CD14-positive monocyte (primary cell): Measurements from ENCODE around the gene MARCHF3. TPM values are rescaled to one million over a fixed set of nuclear protein-coding genes. Genes with fewer than 3 reads are reported as not detected.
A peak's percentile ranks its signal among the peaks of the same experiment; 100 is the strongest.

Experiments
- DNase-seq, 3 donors: peaks; one replicate each; pipeline ENCODE4 v3.0.0-alpha.2; 2011 to 2022
- H2AFZ ChIP-seq: 2 replicates; pipeline ENCODE4 v1.6.0; 2012; ENCODE audit warnings: mild to moderate bottlenecking, low read depth, low read length, inconsistent platforms; ENCODE audit not compliant: insufficient read depth, poor library complexity, severe bottlenecking
- H3K27ac ChIP-seq, 2 donors: 1 replicate in 1 of 2; 2 replicates in 1 of 2; pipeline ENCODE4 v1.5.1; 2012 to 2013; ENCODE audit warnings: low read length in 2 of 2, control low read depth in 1 of 2, inconsistent platforms in 1 of 2, low read depth in 1 of 2, mild to moderate bottlenecking in 1 of 2
- H3K27me3 ChIP-seq, 2 donors: one replicate each; pipeline versions ENCODE4 v1.6.0 to v1.6.1; 2011 to 2013; ENCODE audit warnings: low read length in 2 of 2; ENCODE audit not compliant: control insufficient read depth in 2 of 2, insufficient read depth in 2 of 2
- H3K36me3 ChIP-seq, 2 donors: replicated peaks in 1 of 2; 1 replicate in 1 of 2; 2 replicates in 1 of 2; pipeline versions ENCODE4 v1.5.1 to v1.6.1; 2012 to 2013; ENCODE audit warnings: low read length in 2 of 2, control low read depth in 1 of 2, inconsistent platforms in 1 of 2, mild to moderate bottlenecking in 1 of 2; ENCODE audit not compliant: insufficient read depth in 2 of 2, control insufficient read depth in 1 of 2
- H3K4me1 ChIP-seq, 2 donors: 1 replicate in 1 of 2; 2 replicates in 1 of 2; pipeline versions ENCODE4 v1.5.1 to v1.6.1; 2012 to 2013; ENCODE audit warnings: low read length in 2 of 2, control low read depth in 1 of 2, inconsistent platforms in 1 of 2, mild to moderate bottlenecking in 1 of 2, moderate library complexity in 1 of 2; ENCODE audit not compliant: insufficient read depth in 2 of 2, control insufficient read depth in 1 of 2
- H3K4me2 ChIP-seq: replicated peaks from 2 replicates; pipeline ENCODE3; 2012; ENCODE audit warnings: low read length, moderate library complexity, mild to moderate bottlenecking; ENCODE audit not compliant: poor library complexity, severe bottlenecking; ENCODE audit errors: extremely low read depth
- H3K4me3 ChIP-seq, 3 experiments: fragments of 200-600 bp in 1 of 3; sonication (generic) in 1 of 3; replicated peaks in 1 of 3; 1 replicate in 2 of 3; 2 replicates in 1 of 3; pipeline ENCODE4 v1.5.1; 2011 to 2013; ENCODE audit warnings: low read length in 3 of 3, mild to moderate bottlenecking in 3 of 3, control low read depth in 2 of 3, low read depth in 2 of 3, inconsistent platforms in 1 of 3, moderate library complexity in 1 of 3
- H3K79me2 ChIP-seq: 2 replicates; pipeline ENCODE4 v1.6.0; 2012; ENCODE audit warnings: mild to moderate bottlenecking, control low read depth, inconsistent platforms, low read length, moderate library complexity; ENCODE audit not compliant: insufficient read depth
- H3K9ac ChIP-seq: 2 replicates; pipeline ENCODE4 v1.6.0; 2017; ENCODE audit warnings: low read length, mild to moderate bottlenecking; ENCODE audit not compliant: insufficient read depth, poor library complexity, severe bottlenecking
- H3K9me3 ChIP-seq, 2 donors: replicated peaks in 1 of 2; 1 replicate in 1 of 2; 2 replicates in 1 of 2; pipeline versions ENCODE4 v1.5.1 to v1.6.1; 2012 to 2013; ENCODE audit warnings: low read length in 2 of 2, control low read depth in 1 of 2; ENCODE audit not compliant: control insufficient read depth in 1 of 2, insufficient read depth in 1 of 2
- H4K20me1 ChIP-seq: 2 replicates; pipeline ENCODE4 v1.6.0; 2012; ENCODE audit warnings: mild to moderate bottlenecking, low read length, control low read depth, moderate library complexity; ENCODE audit not compliant: insufficient read depth
- H3K27ac Mint-ChIP-seq, 7 donors: one replicate each; pipeline ENCODE4 v1.8.0; 2020; ENCODE audit warnings: mild to moderate bottlenecking in 7 of 7, mixed read lengths in 7 of 7, moderate library complexity in 6 of 7, inconsistent platforms in 2 of 7
- H3K27me3 Mint-ChIP-seq, 3 donors: one replicate each; pipeline ENCODE4 v1.8.0; 2021 to 2022; ENCODE audit warnings: low read depth in 3 of 3, mild to moderate bottlenecking in 3 of 3, mixed read lengths in 3 of 3, moderate library complexity in 3 of 3, inconsistent platforms in 1 of 3
- H3K36me3 Mint-ChIP-seq, 2 donors: one replicate each; pipeline ENCODE4 v1.8.0; 2020; ENCODE audit warnings: mixed read lengths in 2 of 2, inconsistent platforms in 1 of 2, mild to moderate bottlenecking in 1 of 2
- H3K4me1 Mint-ChIP-seq: one replicate; pipeline ENCODE4 v1.8.0; 2020; ENCODE audit warnings: mild to moderate bottlenecking, mixed read lengths
- H3K4me3 Mint-ChIP-seq, 2 donors: one replicate each; pipeline ENCODE4 v1.8.0; 2020; ENCODE audit warnings: mild to moderate bottlenecking in 2 of 2, mixed read lengths in 2 of 2, moderate library complexity in 1 of 2
- H3K9me3 Mint-ChIP-seq, 7 donors: one replicate each; pipeline ENCODE4 v1.8.0; 2020 to 2022; ENCODE audit warnings: mixed read lengths in 7 of 7, mild to moderate bottlenecking in 6 of 7, moderate library complexity in 6 of 7, inconsistent platforms in 2 of 7
- WGBS: methylation state at CpG from one replicate; pipeline ENCODE4 v1.1.5; 2013; ENCODE audit warnings: missing lambda C conversion rate; ENCODE audit not compliant: insufficient coverage; 5-methylcytosine and 5-hydroxymethylcytosine counted together
- intact Hi-C, 2 donors: fragments of 100-400 bp; cut with micrococcal nuclease; formaldehyde crosslinking; loops; one replicate each; pipeline versions ENCODE4 v1.15.0 to v1.15.1; 2023
- polyA plus RNA-seq, 3 donors: library from polyadenylated mRNA; depleted of rRNA in 1 of 3; unstranded in 2 of 3; stranded (reverse) in 1 of 3; fragments of 300-500 nt in 2 of 3; fragments of >200 nt in 1 of 3; fragmentation: Illumina TruSeq in 2 of 3; gene quantifications; 1 replicate in 2 of 3; 2 replicates in 1 of 3; pipeline ENCODE4 v1.2.3, GENCODE V29; 2012 to 2021
- TF ChIP-seq, protein P1 (sequence below): fragments of 200-600 bp; IDR thresholded peaks from one replicate; pipeline ENCODE4 v1.8.0; 2022; ENCODE audit warnings: antibody characterized with exemption, mild to moderate bottlenecking

Gene MARCHF3
- polyA plus RNA-seq, 3 donors = 0.88 to 1.6 (median 0.96) TPM

DNA sequence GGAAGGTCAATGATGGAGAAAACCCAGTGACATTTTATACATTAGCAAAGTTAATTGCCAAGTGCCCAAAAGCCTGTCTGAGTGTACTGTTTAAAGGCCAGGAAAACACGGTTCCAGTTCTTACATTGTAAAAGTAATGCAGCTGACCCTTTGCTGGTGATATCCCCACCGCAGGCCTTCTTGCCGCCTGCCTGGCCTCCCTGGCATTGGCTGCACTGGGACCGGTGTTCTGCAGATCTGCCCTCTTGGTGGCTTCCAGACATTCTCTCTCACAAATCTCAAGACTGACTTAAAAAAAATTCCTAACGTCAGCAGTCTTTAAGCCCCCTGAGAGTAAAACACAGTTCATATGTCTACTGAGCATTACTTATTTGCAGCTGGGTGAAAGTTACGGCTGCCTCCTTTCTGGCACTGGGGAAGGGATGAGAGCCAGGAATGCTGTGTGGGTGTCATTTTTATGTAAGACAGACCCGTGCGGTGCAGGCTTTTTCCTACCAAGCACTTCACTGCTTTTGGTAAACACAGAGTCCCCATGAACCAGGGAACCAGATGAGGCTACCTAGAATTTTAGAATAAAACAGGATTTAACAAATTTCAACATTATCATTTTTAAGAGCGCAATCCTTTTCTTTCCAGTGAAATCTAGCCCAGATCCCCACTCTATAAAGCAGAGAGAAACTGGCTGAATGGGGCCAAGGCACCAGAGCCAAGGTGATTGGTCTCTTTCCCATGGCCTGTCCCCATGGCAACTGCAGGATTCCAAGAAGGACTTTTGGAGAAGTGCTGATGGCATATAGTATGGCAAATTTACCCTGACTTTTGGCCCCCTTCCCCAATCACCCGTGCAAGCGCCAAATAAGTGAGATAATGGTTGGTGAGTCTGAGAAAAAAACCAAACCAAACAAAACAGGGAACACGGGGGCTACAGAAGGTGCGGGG is 172.6 kb downstream of the MARCHF3 start:
- intact Hi-C loops = no loop called here
- Histone ChIP-seq H3K4me2 (no peak overlapping the region), H3K4me3 (no peak overlapping the region), H3K9ac (no peak overlapping the region), H3K36me3 (peaks cover 6 to 36% of the 10 kb centered on the region in 2 donors), H4K20me1 (no peaks in the 10 kb centered on the region), H2AFZ (no peak overlapping the region), H3K4me1 (no peaks in the 10 kb centered on the region), H3K27ac (no peak overlapping the region), H3K9me3 (peaks cover 0 to 6% of the 10 kb centered on the region in 2 donors), H3K79me2 (no peaks in the 10 kb centered on the region), H3K27me3 (no peaks in the 10 kb centered on the region)
- TF ChIP-seq, protein P1, sequence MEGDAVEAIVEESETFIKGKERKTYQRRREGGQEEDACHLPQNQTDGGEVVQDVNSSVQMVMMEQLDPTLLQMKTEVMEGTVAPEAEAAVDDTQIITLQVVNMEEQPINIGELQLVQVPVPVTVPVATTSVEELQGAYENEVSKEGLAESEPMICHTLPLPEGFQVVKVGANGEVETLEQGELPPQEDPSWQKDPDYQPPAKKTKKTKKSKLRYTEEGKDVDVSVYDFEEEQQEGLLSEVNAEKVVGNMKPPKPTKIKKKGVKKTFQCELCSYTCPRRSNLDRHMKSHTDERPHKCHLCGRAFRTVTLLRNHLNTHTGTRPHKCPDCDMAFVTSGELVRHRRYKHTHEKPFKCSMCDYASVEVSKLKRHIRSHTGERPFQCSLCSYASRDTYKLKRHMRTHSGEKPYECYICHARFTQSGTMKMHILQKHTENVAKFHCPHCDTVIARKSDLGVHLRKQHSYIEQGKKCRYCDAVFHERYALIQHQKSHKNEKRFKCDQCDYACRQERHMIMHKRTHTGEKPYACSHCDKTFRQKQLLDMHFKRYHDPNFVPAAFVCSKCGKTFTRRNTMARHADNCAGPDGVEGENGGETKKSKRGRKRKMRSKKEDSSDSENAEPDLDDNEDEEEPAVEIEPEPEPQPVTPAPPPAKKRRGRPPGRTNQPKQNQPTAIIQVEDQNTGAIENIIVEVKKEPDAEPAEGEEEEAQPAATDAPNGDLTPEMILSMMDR = no peak
- no peak for DNase-seq
- H3K27me3 Mint-ChIP-seq = peaks cover 1 to 4% (median 2%) of the 10 kb centered on the region in 3 donors
- H3K4me3 Mint-ChIP-seq = no peak overlapping the region
- H3K36me3 Mint-ChIP-seq = peaks cover 36 to 68% of the 10 kb centered on the region in 2 donors
- 100% methylated on average over 4 of the region's 13 CpGs for WGBS
- H3K9me3 Mint-ChIP-seq = peaks cover 3 to 10% (median 6%) of the 10 kb centered on the region in 7 donors
- H3K27ac Mint-ChIP-seq = no peak overlapping the region
- H3K4me1 Mint-ChIP-seq = no peaks in the 10 kb centered on the region

DNA sequence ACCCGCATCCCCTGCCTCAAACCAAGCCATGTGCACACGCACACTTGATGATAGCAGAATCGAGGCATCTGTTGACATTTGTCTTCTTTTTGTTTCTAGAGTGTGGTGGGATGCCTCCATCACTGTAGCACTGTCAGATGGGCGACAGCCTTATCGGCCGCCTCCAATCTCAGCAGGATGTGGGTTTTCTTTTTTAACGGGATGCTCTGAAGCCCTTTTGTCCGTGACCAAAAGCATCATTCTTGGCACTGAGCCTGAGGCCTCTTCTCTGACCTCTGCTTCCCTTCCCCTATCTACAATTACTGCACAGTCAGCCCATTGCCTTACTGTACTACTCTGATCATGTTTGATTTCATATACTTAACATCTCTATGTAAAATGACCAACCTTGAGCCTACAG is 175.1 kb downstream of the MARCHF3 start:
- Histone ChIP-seq H2AFZ (no peak overlapping the region), H3K4me3 (no peak overlapping the region), H3K4me1 (no peaks in the 10 kb centered on the region), H3K36me3 (peaks cover 6 to 36% of the 10 kb centered on the region in 2 donors), H3K27ac (no peak overlapping the region), H3K27me3 (no peaks in the 10 kb centered on the region), H3K79me2 (no peaks in the 10 kb centered on the region), H3K4me2 (no peak overlapping the region), H3K9me3 (peaks cover 0 to 6% of the 10 kb centered on the region in 2 donors), H3K9ac (no peak overlapping the region), H4K20me1 (no peaks in the 10 kb centered on the region)
- Mint-ChIP-seq H3K27me3 (peaks cover 0 to 7% (median 1%) of the 10 kb centered on the region in 3 donors), H3K36me3 (peaks cover 39 to 76% of the 10 kb centered on the region in 2 donors), H3K4me3 (no peak overlapping the region), H3K9me3 (peaks cover 3 to 10% (median 6%) of the 10 kb centered on the region in 7 donors), H3K27ac (peak overlapping the region in 1 of 7 donors; percentile 67), H3K4me1 (no peaks in the 10 kb centered on the region)
- no peak for DNase-seq
- 75% methylated on average over 6 of the region's 8 CpGs for WGBS
- intact Hi-C loops = no loop called here
- TF ChIP-seq, protein P1 = no peak
